DND-41 (cell line): ENCODE measurements around the gene ZNF564.
A peak's percentile ranks its signal among the peaks of the same experiment; 100 is the strongest.

Experiments used
- ATAC-seq: fragments of 200-7000 bp; cut with Tn5 transposase; 3 replicates; pipeline ENCODE4 v1.9.1; 2021; ENCODE audit warnings: low read depth; ENCODE audit not compliant: insufficient read depth
- DNase-seq: peaks from one replicate; pipeline ENCODE4 v3.0.0-alpha.2; 2020
- H2AFZ ChIP-seq: 2 replicates; pipeline ENCODE4 v1.6.0; 2012; ENCODE audit warnings: low read depth, low read length
- H3K27ac ChIP-seq: 2 replicates; pipeline ENCODE4 v1.5.1; 2012; ENCODE audit warnings: low read length, inconsistent platforms
- H3K27me3 ChIP-seq: fragments of 200-600 bp; sonication (generic); 2 replicates; pipeline ENCODE4 v1.6.0; 2012; ENCODE audit warnings: low read length, mild to moderate bottlenecking, inconsistent platforms; ENCODE audit not compliant: insufficient read depth, poor library complexity
- H3K36me3 ChIP-seq: 2 replicates; pipeline ENCODE4 v1.5.1; 2012; ENCODE audit warnings: low read length, inconsistent platforms; ENCODE audit not compliant: insufficient read depth
- H3K4me1 ChIP-seq: 2 replicates; pipeline ENCODE4 v1.5.1; 2012; ENCODE audit warnings: mild to moderate bottlenecking, low read length; ENCODE audit not compliant: insufficient read depth
- H3K4me2 ChIP-seq: 2 replicates; pipeline ENCODE4 v1.6.0; 2012; ENCODE audit warnings: mild to moderate bottlenecking, moderate library complexity, low read length, inconsistent platforms; ENCODE audit not compliant: insufficient read depth
- H3K4me3 ChIP-seq, 2 experiments: fragments of 200-600 bp in 1 of 2; shearing (Covaris generic) in 1 of 2; 2 replicates each; pipeline ENCODE4 v1.5.1; 2012 to 2016; ENCODE audit warnings: inconsistent platforms in 2 of 2, low read length in 2 of 2, mild to moderate bottlenecking in 2 of 2, low read depth in 1 of 2, moderate library complexity in 1 of 2
- H3K79me2 ChIP-seq: 2 replicates; pipeline ENCODE4 v1.6.0; 2012; ENCODE audit warnings: low read length, inconsistent platforms; ENCODE audit not compliant: insufficient read depth
- H3K9ac ChIP-seq: 2 replicates; pipeline ENCODE4 v1.6.0; 2012; ENCODE audit warnings: low read depth, mild to moderate bottlenecking, inconsistent platforms, low read length, moderate library complexity
- H3K9me3 ChIP-seq: 2 replicates; pipeline ENCODE4 v1.5.1; 2012; ENCODE audit warnings: low read length, moderate library complexity, mild to moderate bottlenecking, inconsistent platforms; ENCODE audit not compliant: insufficient read depth, severe bottlenecking
- H4K20me1 ChIP-seq: 2 replicates; pipeline ENCODE4 v1.6.0; 2012; ENCODE audit warnings: low read length; ENCODE audit not compliant: insufficient read depth
- EZH2 ChIP-seq: IDR thresholded peaks from 3 replicates; pipeline ENCODE4 v1.6.1; 2012; ENCODE audit warnings: borderline replicate concordance, low read depth, mild to moderate bottlenecking, moderate library complexity, low read length, inconsistent platforms; ENCODE audit not compliant: severe bottlenecking
- TF ChIP-seq, protein P1 (sequence below): IDR thresholded peaks from 2 replicates; pipeline ENCODE4 v1.5.1; 2012; ENCODE audit warnings: borderline replicate concordance, low read length, moderate library complexity, mild to moderate bottlenecking; ENCODE audit not compliant: poor library complexity, severe bottlenecking; ENCODE audit errors: extremely low read depth

The ZNF564 gene

DNA sequence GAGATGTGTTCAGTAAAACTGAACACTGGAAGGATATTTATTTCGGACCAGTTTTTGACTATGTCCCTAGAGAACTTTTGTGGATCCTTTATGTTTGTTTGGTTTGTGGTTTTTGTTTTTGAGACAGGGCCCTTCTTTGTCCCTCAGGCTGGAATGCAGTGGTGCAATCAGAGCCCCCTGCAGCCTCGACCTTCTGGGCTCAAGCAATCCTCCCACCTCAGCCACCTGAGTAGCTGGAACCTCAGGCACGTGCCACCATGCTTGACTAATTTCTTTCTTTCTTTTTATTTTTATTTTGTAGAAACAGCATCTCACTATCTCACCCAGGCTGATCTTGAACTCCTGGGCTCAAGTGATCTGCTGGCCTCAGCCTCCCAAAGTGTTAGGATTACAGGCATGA lies 65.7 kb downstream of the ZNF564 start:
- Histone ChIP-seq H2AFZ (peak overlapping the region; percentile 91), H3K9me3 (no peaks in the 10 kb centered on the region), H3K9ac (no peak overlapping the region), H3K4me3 (no peak overlapping the region), H4K20me1 (peaks cover 5% of the 10 kb centered on the region; the same call in 1 of the 2 replicates), H3K79me2 (peaks cover 39% of the 10 kb centered on the region), H3K4me2 (no peak overlapping the region), H3K36me3 (no peaks in the 10 kb centered on the region; the same call in 1 of the 2 replicates), H3K27ac (no peak overlapping the region), H3K4me1 (peaks cover 29% of the 10 kb centered on the region), H3K27me3 (no peaks in the 10 kb centered on the region)
- DNase-seq (no peak), ATAC-seq (no peak)
- TF ChIP-seq, protein P1, sequence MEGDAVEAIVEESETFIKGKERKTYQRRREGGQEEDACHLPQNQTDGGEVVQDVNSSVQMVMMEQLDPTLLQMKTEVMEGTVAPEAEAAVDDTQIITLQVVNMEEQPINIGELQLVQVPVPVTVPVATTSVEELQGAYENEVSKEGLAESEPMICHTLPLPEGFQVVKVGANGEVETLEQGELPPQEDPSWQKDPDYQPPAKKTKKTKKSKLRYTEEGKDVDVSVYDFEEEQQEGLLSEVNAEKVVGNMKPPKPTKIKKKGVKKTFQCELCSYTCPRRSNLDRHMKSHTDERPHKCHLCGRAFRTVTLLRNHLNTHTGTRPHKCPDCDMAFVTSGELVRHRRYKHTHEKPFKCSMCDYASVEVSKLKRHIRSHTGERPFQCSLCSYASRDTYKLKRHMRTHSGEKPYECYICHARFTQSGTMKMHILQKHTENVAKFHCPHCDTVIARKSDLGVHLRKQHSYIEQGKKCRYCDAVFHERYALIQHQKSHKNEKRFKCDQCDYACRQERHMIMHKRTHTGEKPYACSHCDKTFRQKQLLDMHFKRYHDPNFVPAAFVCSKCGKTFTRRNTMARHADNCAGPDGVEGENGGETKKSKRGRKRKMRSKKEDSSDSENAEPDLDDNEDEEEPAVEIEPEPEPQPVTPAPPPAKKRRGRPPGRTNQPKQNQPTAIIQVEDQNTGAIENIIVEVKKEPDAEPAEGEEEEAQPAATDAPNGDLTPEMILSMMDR: no peak
- TF ChIP-seq EZH2: no peak

DNA sequence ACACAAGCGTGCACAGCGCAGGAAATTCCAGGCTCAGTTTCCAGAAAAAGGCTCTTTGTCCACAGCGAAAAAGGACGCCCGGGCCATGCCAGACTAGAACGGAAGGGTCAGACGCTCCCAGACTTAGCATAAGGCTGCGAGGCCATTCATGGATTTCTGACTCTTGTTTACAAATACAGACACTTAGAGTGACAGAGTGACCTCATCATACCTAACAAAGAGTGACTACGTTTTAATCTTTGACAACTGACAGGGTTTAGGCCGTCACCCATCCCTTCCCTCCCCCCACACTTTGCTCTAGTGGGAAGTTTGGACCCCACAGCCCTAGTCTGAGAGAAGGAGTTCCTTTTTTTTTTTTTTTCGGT lies 66.2 kb downstream of the ZNF564 start:
- peak overlapping the region; percentile 72 for H3K9ac ChIP-seq
- no peaks in the 10 kb centered on the region; the same call in 1 of the 2 replicates for H3K36me3 ChIP-seq
- H3K4me3 ChIP-seq: peak overlapping the region; percentile 67 to 72; a peak in 3 of 4 replicates
- H3K4me2 ChIP-seq: peak overlapping the region; percentile 80
- H4K20me1 ChIP-seq: peaks cover 5% of the 10 kb centered on the region; the same call in 1 of the 2 replicates
- H3K9me3 ChIP-seq: no peaks in the 10 kb centered on the region
- H3K79me2 ChIP-seq: peaks cover 41% of the 10 kb centered on the region
- TF ChIP-seq EZH2: no peak
- TF ChIP-seq, protein P1: no peak
- peak overlapping the region; percentile 59 for H3K27ac ChIP-seq
- ATAC-seq (no peak), DNase-seq (no peak)
- peak overlapping the region; percentile 91 for H2AFZ ChIP-seq
- peaks cover 29% of the 10 kb centered on the region for H3K4me1 ChIP-seq
- no peaks in the 10 kb centered on the region for H3K27me3 ChIP-seq

GRCh38 chr19:12484371-12485051 lies 66.8 kb downstream of the ZNF564 start, which contains the start of gene ZNF709:
TSS of gene ZNF709 (minus strand) at chr19:12484816. CDS start at chr19:12484657, 159 bp downstream.
- Histone ChIP-seq H3K27me3 (no peaks in the 10 kb centered on the region), H3K4me2 (peak within 1 kb of the TSS; percentile 80), H3K4me1 (peaks cover 29% of the 10 kb centered on the region), H4K20me1 (peaks cover 5% of the 10 kb centered on the region; the same call in 1 of the 2 replicates), H2AFZ (peak within 1 kb of the TSS; percentile 91), H3K9me3 (no peaks in the 10 kb centered on the region), H3K9ac (peak within 1 kb of the TSS; percentile 72), H3K27ac (peak within 1 kb of the TSS; percentile 59), H3K36me3 (no peaks in the 10 kb centered on the region; the same call in 1 of the 2 replicates), H3K79me2 (peaks cover 45% of the 10 kb centered on the region), H3K4me3 (peak within 1 kb of the TSS; percentile 67 to 72; a peak in 3 of 4 replicates)
- DNase-seq: peak; percentile 94
- ATAC-seq: peak; percentile 98
- TF ChIP-seq EZH2: no peak
- TF ChIP-seq, protein P1: no peak
